OCI-LY7 (cell line): ENCODE data around the gene TAF8. TPM values are rescaled to one million over a fixed set of nuclear protein-coding genes. Genes with fewer than 3 reads are reported as not detected.

Source experiments
- BruUV-seq: library from RNA; stranded (reverse); fragments of 400-500 nt; replicated peaks from 2 replicates; lab custom pipeline; 2021; lab: Mats Ljungman, UMichigan
- CTCF ChIA-PET: fragments of 300-600 bp; sonication (Branson Sonifier 250); formaldehyde crosslinking; loops from one replicate; lab custom pipeline; 2022; ENCODE audit warnings: antibody characterized with exemption; ENCODE audit not compliant: unreplicated experiment; lab: Charles Lee
- POLR2A ChIA-PET: fragments of 300-600 bp; sonication (Branson Sonifier 250); formaldehyde crosslinking; loops from one replicate; lab custom pipeline; 2022; ENCODE audit warnings: antibody characterized with exemption; lab: Charles Lee
- DNase-seq: peaks from one replicate; pipeline ENCODE4 v3.0.0-alpha.2; 2015; ENCODE audit warnings: low spot score
- H2AFZ ChIP-seq: fragments of 200-600 bp; sonication (generic), shearing (Covaris generic); 2 replicates; pipeline ENCODE4 v1.6.1; 2014; ENCODE audit warnings: mild to moderate bottlenecking, antibody characterized with exemption, low read length, moderate library complexity
- H3K27ac ChIP-seq: fragments of 200-600 bp; sonication (generic); 2 replicates; pipeline ENCODE4 v1.5.1; 2014; ENCODE audit warnings: mixed run types, low read depth, mild to moderate bottlenecking, moderate library complexity, low read length, inconsistent platforms; ENCODE audit not compliant: poor library complexity, severe bottlenecking
- H3K36me3 ChIP-seq: fragments of 200-600 bp; sonication (generic); 2 replicates; pipeline ENCODE4 v1.6.1; 2014; ENCODE audit warnings: mild to moderate bottlenecking, antibody characterized with exemption, low read length, moderate library complexity, mixed read lengths; ENCODE audit not compliant: insufficient read depth
- H3K4me1 ChIP-seq: fragments of 200-600 bp; sonication (generic); 2 replicates; pipeline ENCODE4 v1.5.1; 2014; ENCODE audit warnings: mild to moderate bottlenecking, low read length; ENCODE audit not compliant: insufficient read depth, poor library complexity, severe bottlenecking
- H3K4me2 ChIP-seq: fragments of 200-600 bp; sonication (generic); 2 replicates; pipeline ENCODE4 v1.6.1; 2014; ENCODE audit warnings: mild to moderate bottlenecking, low read length
- H3K4me3 ChIP-seq: fragments of 200-600 bp; sonication (generic); 2 replicates; pipeline ENCODE4 v1.5.1; 2014; ENCODE audit warnings: mild to moderate bottlenecking, low read depth, low read length; ENCODE audit not compliant: poor library complexity, severe bottlenecking
- H3K79me2 ChIP-seq: fragments of 200-600 bp; sonication (generic); 2 replicates; pipeline ENCODE4 v1.6.1; 2016; ENCODE audit warnings: low read depth, mild to moderate bottlenecking, low read length, moderate library complexity, mixed read lengths; ENCODE audit not compliant: insufficient read depth
- H3K9me2 ChIP-seq: fragments of 200-600 bp; sonication (generic); 2 replicates; pipeline ENCODE4 v1.6.1; 2016; ENCODE audit warnings: mild to moderate bottlenecking, low read length, mixed read lengths; ENCODE audit not compliant: insufficient read depth
- H3K9me3 ChIP-seq: fragments of 200-600 bp; sonication (generic); 2 replicates; pipeline ENCODE4 v1.6.1; 2014; ENCODE audit warnings: mild to moderate bottlenecking, mixed run types, low read length, mixed read lengths
- H4K20me1 ChIP-seq: fragments of 200-600 bp; sonication (generic); 2 replicates; pipeline ENCODE4 v1.6.1; 2014; ENCODE audit warnings: mild to moderate bottlenecking, antibody characterized with exemption, low read length, moderate library complexity, mixed read lengths; ENCODE audit not compliant: insufficient read depth
- CTCF ChIP-seq: fragments of 200-600 bp; sonication (generic); conservative IDR thresholded peaks from 2 replicates; pipeline ENCODE4 v1.5.1; 2014; ENCODE audit warnings: mild to moderate bottlenecking, antibody characterized with exemption, low read length, moderate library complexity, mixed read lengths
- EZH2phosphoT487 ChIP-seq: fragments of 200-600 bp; sonication (generic); IDR thresholded peaks from 2 replicates; pipeline ENCODE4 v1.6.1; 2018; ENCODE audit warnings: low read depth, borderline replicate concordance, mild to moderate bottlenecking, mixed run types, antibody characterized with exemption, low read length, moderate library complexity, mixed read lengths
- intact Hi-C: fragments of 100-400 bp; cut with micrococcal nuclease; formaldehyde crosslinking; loops from one replicate; pipeline ENCODE4 v1.10.0; 2022; ENCODE audit not compliant: unreplicated experiment
- total RNA-seq, 2 experiments: library from RNA; depleted of rRNA in 1 of 2; stranded (reverse); fragments of >200 nt in 1 of 2; shearing (Covaris generic) in 1 of 2; gene quantifications; 2 replicates each; pipeline ENCODE4 v1.2.3, GENCODE V29; 2014 to 2022

The TAF8 gene
- total RNA-seq, 2 experiments from 2014 or later = 35.1 to 47.8 TPM

- Histone ChIP-seq H4K20me1 (no peaks in the 10 kb centered on the region), H3K36me3 (no peaks in the 10 kb centered on the region), H3K4me2 (no peak overlapping the region), H3K9me3 (no peaks in the 10 kb centered on the region), H2AFZ (no peak overlapping the region), H3K79me2 (no peaks in the 10 kb centered on the region), H3K9me2 (no peaks in the 10 kb centered on the region), H3K4me1 (no peaks in the 10 kb centered on the region), H3K27ac (no peak overlapping the region), H3K4me3 (no peak overlapping the region)
- DNase-seq = no peak
- POLR2A ChIA-PET = interaction anchor here (0.6 kb wide), 1 partner anchor 1026 kb away, joined by 4 read pairs; no protein-coding TSS in a partner anchor
- CTCF ChIA-PET = no interaction called here
- intact Hi-C loops = no loop called here
- BruUV-seq = no TSS peak
- no peak for TF ChIP-seq EZH2phosphoT487
- no peak for TF ChIP-seq CTCF
Measured at GRCh38 chr6:42113936-42114636, 63.8 kb downstream of the TAF8 start.

GRCh38 chr6:42117843-42118161 is 67.5 kb downstream of the TAF8 start:
- H3K4me2 ChIP-seq = no peak overlapping the region
- no peak for TF ChIP-seq CTCF
- no peak for TF ChIP-seq EZH2phosphoT487
- no peaks in the 10 kb centered on the region for H3K36me3 ChIP-seq
- no peak overlapping the region for H3K27ac ChIP-seq
- intact Hi-C loops = no loop called here
- no peak overlapping the region for H3K4me3 ChIP-seq
- no peak overlapping the region for H2AFZ ChIP-seq
- ChIA-PET POLR2A (interaction anchor here (0.6 kb wide), 1 partner anchor 459 kb away, joined by 3 read pairs; no protein-coding TSS in a partner anchor), CTCF (no interaction called here)
- no peaks in the 10 kb centered on the region for H3K79me2 ChIP-seq
- H4K20me1 ChIP-seq = no peaks in the 10 kb centered on the region
- no peaks in the 10 kb centered on the region for H3K9me2 ChIP-seq
- no peaks in the 10 kb centered on the region for H3K9me3 ChIP-seq
- BruUV-seq = no TSS peak
- H3K4me1 ChIP-seq = no peaks in the 10 kb centered on the region
- no peak for DNase-seq
